ENCODE results near the gene TTLL7. TPM values are rescaled to one million over a fixed set of nuclear protein-coding genes. Genes with fewer than 3 reads are reported as not detected.

TTLL7 gene
- total RNA-seq, 1 donor from 2014 or later, result 22.6 TPM

- peaks cover 3% of the 10 kb centered on the region for H3K4me1 Mint-ChIP-seq (ENCODE audit: low read depth)
- peaks cover 10% of the 10 kb centered on the region for H3K36me3 Mint-ChIP-seq (ENCODE audit: low read depth)
- no peak for DNase-seq (ENCODE audit: low spot score)
- TF ChIP-seq, protein P1, sequence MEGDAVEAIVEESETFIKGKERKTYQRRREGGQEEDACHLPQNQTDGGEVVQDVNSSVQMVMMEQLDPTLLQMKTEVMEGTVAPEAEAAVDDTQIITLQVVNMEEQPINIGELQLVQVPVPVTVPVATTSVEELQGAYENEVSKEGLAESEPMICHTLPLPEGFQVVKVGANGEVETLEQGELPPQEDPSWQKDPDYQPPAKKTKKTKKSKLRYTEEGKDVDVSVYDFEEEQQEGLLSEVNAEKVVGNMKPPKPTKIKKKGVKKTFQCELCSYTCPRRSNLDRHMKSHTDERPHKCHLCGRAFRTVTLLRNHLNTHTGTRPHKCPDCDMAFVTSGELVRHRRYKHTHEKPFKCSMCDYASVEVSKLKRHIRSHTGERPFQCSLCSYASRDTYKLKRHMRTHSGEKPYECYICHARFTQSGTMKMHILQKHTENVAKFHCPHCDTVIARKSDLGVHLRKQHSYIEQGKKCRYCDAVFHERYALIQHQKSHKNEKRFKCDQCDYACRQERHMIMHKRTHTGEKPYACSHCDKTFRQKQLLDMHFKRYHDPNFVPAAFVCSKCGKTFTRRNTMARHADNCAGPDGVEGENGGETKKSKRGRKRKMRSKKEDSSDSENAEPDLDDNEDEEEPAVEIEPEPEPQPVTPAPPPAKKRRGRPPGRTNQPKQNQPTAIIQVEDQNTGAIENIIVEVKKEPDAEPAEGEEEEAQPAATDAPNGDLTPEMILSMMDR (IDR thresholded peaks at IDR 0.05), result no peak
- H3K27ac Mint-ChIP-seq (ENCODE audit: unreplicated experiment), result no peak overlapping the region
- H3K27me3 Mint-ChIP-seq (ENCODE audit: low read depth), result no peaks in the 10 kb centered on the region
- H3K9me3 Mint-ChIP-seq (ENCODE audit: low read depth), result peaks cover 2% of the 10 kb centered on the region
- H3K4me3 Mint-ChIP-seq (ENCODE audit: unreplicated experiment), result no peak overlapping the region
These were observed 89.2 kb downstream of the TTLL7 start for GRCh38 chr1:83909687-83910086.

DNA sequence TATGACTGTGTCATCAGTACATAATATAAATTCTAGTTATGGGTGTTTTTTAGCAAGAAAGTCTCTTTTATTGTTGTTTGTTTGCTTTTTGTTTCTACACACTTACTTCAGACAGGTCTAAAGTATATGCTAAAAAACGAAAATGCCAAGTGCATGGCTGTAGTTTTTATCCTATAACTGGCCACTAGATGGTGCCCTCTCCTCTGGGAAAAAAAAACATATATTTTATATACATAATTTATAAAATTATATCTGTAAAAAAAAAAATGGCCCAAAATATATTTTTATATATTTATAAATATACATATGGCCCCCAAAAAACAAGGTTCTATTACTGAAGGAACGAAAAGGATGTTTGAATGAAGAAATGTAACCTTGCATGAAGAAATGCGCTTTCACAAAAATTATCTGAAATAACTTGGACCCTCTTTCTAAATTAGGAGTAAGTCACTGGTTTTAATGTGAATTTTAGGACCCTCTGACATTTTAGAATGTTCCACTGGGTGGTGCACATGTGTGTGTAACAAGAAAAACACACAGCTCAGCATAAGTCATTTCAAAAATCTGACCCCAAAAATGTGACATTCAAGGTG, 93.5 kb downstream of the TTLL7 start:
- no peak for DNase-seq (ENCODE audit: low spot score)
- Mint-ChIP-seq H3K27me3 (ENCODE audit: low read depth) (no peaks in the 10 kb centered on the region), H3K4me1 (ENCODE audit: low read depth) (peaks cover 16% of the 10 kb centered on the region), H3K27ac (ENCODE audit: unreplicated experiment) (no peak overlapping the region), H3K9me3 (ENCODE audit: low read depth) (no peaks in the 10 kb centered on the region), H3K4me3 (ENCODE audit: unreplicated experiment) (no peak overlapping the region), H3K36me3 (ENCODE audit: low read depth) (peaks cover 7% of the 10 kb centered on the region)
- TF ChIP-seq, protein P1 (IDR thresholded peaks at IDR 0.05), result peak; percentile 94

- H3K4me3 Mint-ChIP-seq (ENCODE audit: unreplicated experiment), result no peak overlapping the region
- H3K36me3 Mint-ChIP-seq (ENCODE audit: low read depth), result peaks cover 6% of the 10 kb centered on the region
- peaks cover 16% of the 10 kb centered on the region for H3K4me1 Mint-ChIP-seq (ENCODE audit: low read depth)
- no peak for DNase-seq (ENCODE audit: low spot score)
- TF ChIP-seq, protein P1 (IDR thresholded peaks at IDR 0.05), result no peak
- no peaks in the 10 kb centered on the region for H3K27me3 Mint-ChIP-seq (ENCODE audit: low read depth)
- H3K9me3 Mint-ChIP-seq (ENCODE audit: low read depth), result no peaks in the 10 kb centered on the region
- H3K27ac Mint-ChIP-seq (ENCODE audit: unreplicated experiment), result peak overlapping the region; percentile 20
These were observed 97.3 kb downstream of the TTLL7 start for GRCh38 chr1:83901547-83902155.

- TF ChIP-seq, protein P1 (IDR thresholded peaks at IDR 0.05), result no peak
- H3K36me3 Mint-ChIP-seq (ENCODE audit: low read depth), result peaks cover 6% of the 10 kb centered on the region
- no peak overlapping the region for H3K4me3 Mint-ChIP-seq (ENCODE audit: unreplicated experiment)
- H3K9me3 Mint-ChIP-seq (ENCODE audit: low read depth), result no peaks in the 10 kb centered on the region
- H3K27ac Mint-ChIP-seq (ENCODE audit: unreplicated experiment), result no peak overlapping the region
- no peak for DNase-seq (ENCODE audit: low spot score)
- H3K27me3 Mint-ChIP-seq (ENCODE audit: low read depth), result no peaks in the 10 kb centered on the region
- peaks cover 16% of the 10 kb centered on the region for H3K4me1 Mint-ChIP-seq (ENCODE audit: low read depth)
These were observed 98.4 kb downstream of the TTLL7 start for GRCh38 chr1:83900524-83900923.

- peaks cover 4% of the 10 kb centered on the region for H3K36me3 Mint-ChIP-seq (ENCODE audit: low read depth)
- no peaks in the 10 kb centered on the region for H3K9me3 Mint-ChIP-seq (ENCODE audit: low read depth)
- no peak overlapping the region for H3K27ac Mint-ChIP-seq (ENCODE audit: unreplicated experiment)
- TF ChIP-seq, protein P1 (IDR thresholded peaks at IDR 0.05), result no peak
- H3K27me3 Mint-ChIP-seq (ENCODE audit: low read depth), result no peaks in the 10 kb centered on the region
- no peak for DNase-seq (ENCODE audit: low spot score)
- H3K4me3 Mint-ChIP-seq (ENCODE audit: unreplicated experiment), result no peak overlapping the region
- H3K4me1 Mint-ChIP-seq (ENCODE audit: low read depth), result peaks cover 23% of the 10 kb centered on the region
These were observed 101.4 kb downstream of the TTLL7 start for GRCh38 chr1:83897516-83897915.
